HCT116 (cell line): ENCODE measurements around the gene SUDS3.

Source experiments
- CTCF ChIP-seq, 3 experiments: fragments of 200-600 bp in 1 of 3; sonication (generic) in 1 of 3; IDR thresholded peaks in 2 of 3; conservative IDR thresholded peaks in 1 of 3; 2 replicates each; pipeline ENCODE4 v1.5.1; 2012 to 2017; ENCODE audit warnings: low read depth in 2 of 3, low read length in 2 of 3, antibody characterized with exemption in 1 of 3, borderline replicate concordance in 1 of 3, control low read depth in 1 of 3, mild to moderate bottlenecking in 1 of 3, mixed read lengths in 1 of 3, mixed run types in 1 of 3, moderate library complexity in 1 of 3; ENCODE audit not compliant: insufficient read depth in 1 of 3
- EGR1 ChIP-seq: IDR thresholded peaks from 2 replicates; pipeline ENCODE4 v1.6.1; 2012; ENCODE audit warnings: low read depth
- POLR2A ChIP-seq: IDR thresholded peaks from 2 replicates; pipeline ENCODE4 v1.7.0; 2011; ENCODE audit warnings: borderline replicate concordance; ENCODE audit not compliant: insufficient read depth, insufficient read length; ENCODE audit errors: extremely low read depth
- RAD21 ChIP-seq: IDR thresholded peaks from 2 replicates; pipeline ENCODE4 v1.6.1; 2012; ENCODE audit warnings: low read depth, mild to moderate bottlenecking
- YY1 ChIP-seq: IDR thresholded peaks from 2 replicates; pipeline ENCODE4 v1.6.1; 2011; ENCODE audit warnings: low read length, low read depth, moderate library complexity, mild to moderate bottlenecking; ENCODE audit not compliant: insufficient replicate concordance; ENCODE audit errors: extremely low read depth

- TF ChIP-seq CTCF (IDR thresholded peaks at IDR 0.05 in 2 of 3, conservative IDR thresholded peaks at IDR 0.05 in 1 of 3; ENCODE audit: borderline replicate concordance in 1 of 3, insufficient read depth in 1 of 3, low read depth in 2 of 3, low read length in 2 of 3) (no peak), EGR1 (no peak), YY1 (no peak), POLR2A (no peak), RAD21 (no peak)
These were observed 47.6 kb upstream of the SUDS3 start for GRCh38 chr12:118328486-118329330.
